Activated CD8-positive, alpha-beta memory T cell treated with anti-CD3 and anti-CD28 coated beads, Interleukin-2, amount 50 U/mL, for 24 hours (primary cell): Measurements from ENCODE around the gene TTLL5.

Experiments
- DNase-seq: peaks from one replicate; pipeline ENCODE4 v3.0.0-alpha.2; 2020; ENCODE audit errors: extremely low read depth

The TTLL5 gene

DNA sequence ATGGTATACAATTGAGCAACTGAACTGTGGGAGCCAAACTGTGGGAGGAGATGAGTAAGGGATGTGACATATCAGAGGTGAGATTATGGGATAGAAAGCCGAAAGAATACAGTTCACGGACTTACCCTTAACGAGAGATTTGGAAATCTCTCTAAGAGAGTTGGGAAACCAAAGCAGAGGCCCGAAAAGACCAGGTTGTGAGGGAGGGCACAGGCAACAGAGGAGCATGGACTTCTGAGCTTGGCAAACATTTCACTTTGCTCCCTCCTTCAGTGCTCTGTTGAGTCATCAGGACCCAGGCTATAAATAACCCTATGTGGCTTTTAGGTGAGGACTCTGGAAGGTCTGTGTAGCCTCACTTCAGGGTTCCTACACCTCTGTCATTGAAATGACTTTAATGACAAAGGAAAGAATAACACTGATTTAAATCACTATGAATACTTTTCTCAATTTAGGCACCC lies 200.1 kb downstream of the TTLL5 start:
- no peak for DNase-seq

DNA sequence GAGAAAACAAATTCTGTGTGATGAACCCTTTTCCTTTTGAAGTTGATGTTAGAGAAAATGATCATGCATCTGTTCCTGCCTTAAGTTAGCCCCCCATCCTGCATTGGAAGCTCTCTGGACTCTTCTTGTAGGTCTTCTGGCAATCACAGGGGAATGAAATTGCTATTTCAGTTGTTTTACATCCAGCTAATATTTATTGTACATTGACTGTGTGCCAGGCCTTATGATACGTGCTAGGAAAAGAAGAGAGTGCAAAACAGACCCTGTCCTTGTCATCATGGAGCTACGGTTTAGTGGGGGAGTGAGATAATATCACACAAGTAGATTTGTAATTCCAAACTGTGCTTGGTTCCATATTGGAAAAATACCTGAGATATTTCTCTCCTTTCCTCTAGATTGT lies 202.2 kb downstream of the TTLL5 start:
- no peak for DNase-seq

- no peak for DNase-seq
Observed at GRCh38 chr14:75864352-75864751, 203.3 kb downstream of the TTLL5 start.

DNA sequence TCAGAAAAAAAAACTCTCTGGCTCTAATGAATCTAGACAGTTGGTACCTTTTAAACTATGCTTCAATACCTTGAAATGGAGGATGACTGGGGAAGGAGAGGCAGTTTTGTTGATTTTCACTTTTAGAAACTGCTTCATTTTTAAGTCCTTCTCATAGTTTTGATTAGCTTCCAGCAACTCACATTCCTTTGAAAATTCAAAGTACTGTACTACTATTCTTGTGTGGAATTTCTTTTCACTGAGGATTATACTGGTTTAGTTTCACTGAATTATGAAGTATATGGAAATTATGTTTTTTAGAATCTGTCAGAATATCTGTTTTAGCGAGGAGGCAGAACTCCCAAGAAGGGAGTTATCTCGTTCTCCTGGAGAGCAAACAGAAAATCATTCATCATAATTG lies 204.5 kb downstream of the TTLL5 start:
- no peak for DNase-seq

- DNase-seq = no peak
Observed at GRCh38 chr14:75866970-75867369, 205.9 kb downstream of the TTLL5 start.

DNA sequence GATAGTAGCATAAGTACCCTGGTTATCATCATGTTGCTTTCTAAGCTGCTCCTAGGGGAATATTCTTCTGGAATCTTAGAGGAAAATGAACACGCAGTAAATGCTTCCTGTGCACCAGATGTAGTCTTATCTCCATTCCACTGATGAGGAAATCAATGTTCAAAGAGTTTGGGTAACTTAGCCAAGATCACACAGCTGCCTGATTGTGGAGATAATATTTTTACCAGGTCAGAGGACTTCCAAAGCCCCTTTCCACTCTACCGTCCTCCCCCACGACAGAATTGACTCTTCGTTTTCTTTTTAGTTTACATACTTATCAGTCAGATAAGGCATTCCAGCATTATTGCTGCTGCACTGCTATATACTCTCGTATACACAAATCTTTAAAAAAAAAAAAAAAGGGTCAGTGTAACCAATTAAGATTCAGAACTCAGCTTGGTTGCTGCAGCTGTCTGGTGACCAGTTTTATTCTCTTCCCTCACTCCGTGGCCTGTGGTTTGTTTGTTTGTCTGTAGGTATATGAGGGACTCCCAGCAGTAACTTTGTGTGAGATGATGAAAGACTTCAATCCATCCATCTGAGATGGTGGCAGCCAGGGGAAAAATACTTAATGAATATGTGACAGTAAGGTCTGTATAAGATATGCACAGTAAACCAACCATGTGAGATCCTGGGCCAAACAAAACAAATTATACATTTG lies 210.3 kb downstream of the TTLL5 start:
- DNase-seq = no peak

DNA sequence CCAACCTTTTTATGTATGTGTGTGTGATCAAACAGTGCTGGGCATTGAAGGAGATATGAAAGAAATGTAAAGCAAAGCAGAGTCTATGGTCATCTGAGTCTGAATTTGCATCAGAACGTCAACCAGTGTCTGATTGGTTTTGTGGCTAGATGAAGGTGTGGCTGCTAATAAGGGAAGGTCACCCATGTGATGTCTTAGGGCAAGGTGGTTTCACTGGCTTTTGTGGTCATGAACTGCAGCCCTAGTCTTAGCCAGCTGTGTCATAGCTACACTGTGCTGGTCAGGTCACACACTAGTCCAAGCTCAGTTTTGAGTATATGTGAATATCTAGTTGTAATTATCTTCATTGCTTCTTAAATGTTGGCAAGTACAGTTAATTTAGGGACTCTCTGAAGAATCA lies 214.9 kb downstream of the TTLL5 start:
- no peak for DNase-seq

DNA sequence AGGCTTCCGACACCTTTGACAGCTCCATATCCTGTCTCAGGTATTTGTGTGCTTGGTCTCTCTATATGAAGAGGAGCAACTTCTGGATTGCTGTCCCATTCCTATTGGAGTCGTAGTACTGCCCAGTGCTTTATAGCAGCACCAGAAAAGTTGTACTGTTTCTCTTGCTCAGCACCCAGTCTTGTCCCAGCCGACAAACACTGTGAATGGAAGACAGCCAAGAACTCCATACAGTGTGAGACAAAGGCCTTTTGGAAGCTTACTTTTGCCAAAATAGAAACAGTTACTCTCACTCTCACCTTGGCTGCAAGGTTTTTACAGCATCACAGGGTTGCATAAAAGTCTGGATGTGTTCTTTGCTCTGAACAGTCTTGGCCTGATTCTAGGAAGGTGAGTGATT lies 215.5 kb downstream of the TTLL5 start:
- DNase-seq = no peak

- no peak for DNase-seq
Observed at GRCh38 chr14:75877292-75877691, 216.2 kb downstream of the TTLL5 start.

DNA sequence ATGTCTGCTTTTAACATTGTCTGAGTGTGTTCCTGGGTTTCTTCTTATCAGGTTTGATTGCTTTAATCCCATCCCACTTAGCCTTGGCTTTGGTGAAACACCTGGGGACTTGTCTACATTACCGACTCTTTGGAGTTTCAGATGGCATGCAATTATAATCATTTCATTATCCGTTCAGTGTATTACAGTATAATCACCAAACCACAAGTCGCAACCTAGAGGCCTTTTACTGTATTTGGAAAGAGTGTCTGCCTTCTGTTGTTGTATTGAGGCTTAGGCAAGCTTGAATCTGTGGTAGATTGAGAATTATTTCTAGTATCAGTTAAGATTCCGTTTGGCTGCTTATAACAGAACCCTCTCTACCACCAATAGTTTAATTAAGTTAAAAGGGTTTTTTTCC lies 216.8 kb downstream of the TTLL5 start:
- no peak for DNase-seq

DNA sequence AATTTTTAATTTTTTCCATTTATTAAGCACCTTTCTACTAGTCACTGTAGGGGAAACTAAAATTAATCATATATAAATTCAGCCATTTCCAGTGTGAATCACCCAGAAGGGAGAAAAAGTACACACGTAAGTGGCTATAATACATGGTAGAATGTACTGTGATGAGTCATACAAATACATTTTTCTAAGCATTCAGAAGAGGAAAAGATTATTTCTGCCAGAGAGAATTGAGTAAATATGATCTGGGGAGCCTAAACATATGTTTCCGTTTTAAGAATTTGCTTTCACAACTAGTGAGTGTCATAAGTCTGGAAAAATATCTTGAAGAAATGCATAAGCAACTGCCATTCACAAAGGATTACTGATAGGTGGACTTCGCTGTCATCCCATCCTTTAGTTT lies 218.0 kb downstream of the TTLL5 start:
- no peak for DNase-seq

DNA sequence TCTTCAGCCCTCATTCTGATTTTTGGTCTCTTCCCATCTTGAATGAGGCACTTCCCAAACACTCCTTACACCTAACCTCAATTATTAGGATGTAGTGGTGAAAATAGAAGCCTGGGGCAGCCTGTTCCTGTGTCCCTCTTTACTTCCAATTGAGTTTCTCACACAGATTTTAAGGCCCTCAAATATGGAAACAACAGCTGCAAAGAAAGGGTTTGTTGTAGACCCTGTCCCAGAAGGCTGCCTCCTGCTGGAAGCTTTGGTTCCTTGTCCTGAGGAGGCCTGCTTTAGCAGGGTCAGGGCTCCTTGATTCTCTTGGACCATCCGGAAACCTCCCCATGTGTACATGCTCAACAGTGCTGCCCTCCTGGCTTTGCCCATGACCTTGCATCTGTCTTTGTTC lies 219.5 kb downstream of the TTLL5 start:
- no peak for DNase-seq

- no peak for DNase-seq
Observed at GRCh38 chr14:75881994-75882393, 220.9 kb downstream of the TTLL5 start.

- DNase-seq = no peak
Observed at GRCh38 chr14:75884198-75884611, 223.2 kb downstream of the TTLL5 start.

- DNase-seq = no peak
Observed at GRCh38 chr14:75885829-75886228, 224.8 kb downstream of the TTLL5 start.

DNA sequence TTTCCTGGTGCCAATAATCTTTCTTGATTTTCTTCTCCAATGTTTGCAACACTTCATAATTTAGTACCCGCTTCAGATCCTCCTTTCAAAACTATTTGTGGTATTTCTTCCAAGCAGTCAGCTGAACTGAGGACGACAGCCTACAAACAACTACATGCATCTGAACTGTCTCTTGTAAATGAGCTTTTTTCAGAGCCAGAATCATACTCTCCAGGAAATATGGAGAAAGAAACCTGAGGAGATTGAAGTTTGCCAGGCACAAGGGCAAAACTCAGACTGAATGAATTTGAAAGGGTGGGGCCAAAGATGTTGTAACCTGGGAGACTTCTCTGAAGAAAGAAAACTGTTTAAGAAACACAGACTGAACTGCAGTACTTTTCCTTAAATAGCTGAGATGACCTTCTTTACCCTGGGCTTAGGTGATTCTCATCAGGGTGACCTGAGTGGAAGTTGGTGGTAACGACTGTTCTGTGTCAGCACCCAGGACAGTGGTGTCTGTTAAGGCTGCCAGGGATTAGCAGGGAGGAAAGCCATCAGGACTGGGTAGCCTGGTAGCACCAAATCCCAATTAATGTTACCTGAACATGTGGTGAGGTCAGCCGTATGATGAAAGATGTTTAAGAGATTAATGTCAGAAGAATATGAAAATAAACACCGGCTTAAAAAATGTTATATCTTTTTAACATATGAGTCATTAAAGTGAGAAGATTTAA lies 225.7 kb downstream of the TTLL5 start:
- no peak for DNase-seq

DNA sequence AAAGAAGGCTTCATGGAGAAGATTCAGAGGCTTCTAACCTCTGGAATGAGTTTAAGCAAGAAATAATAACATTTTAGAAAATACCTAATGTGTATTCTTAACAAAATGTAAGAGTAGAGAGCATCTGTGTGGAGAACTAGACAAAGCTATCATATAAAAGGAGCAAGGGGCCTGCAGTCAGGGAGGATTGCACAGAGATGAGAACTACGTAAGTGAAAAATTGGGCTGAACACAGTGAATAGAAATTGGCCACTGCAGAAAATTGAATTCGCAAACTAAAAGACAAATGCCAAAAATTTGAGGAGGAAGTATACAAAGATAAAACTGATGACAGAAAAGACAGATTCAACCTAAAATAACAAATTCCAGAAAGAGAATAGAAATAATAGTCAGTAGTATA lies 227.9 kb downstream of the TTLL5 start:
- no peak for DNase-seq

GRCh38 chr14:75896341-75896740 lies 235.3 kb downstream of the TTLL5 start:
- DNase-seq = no peak

DNA sequence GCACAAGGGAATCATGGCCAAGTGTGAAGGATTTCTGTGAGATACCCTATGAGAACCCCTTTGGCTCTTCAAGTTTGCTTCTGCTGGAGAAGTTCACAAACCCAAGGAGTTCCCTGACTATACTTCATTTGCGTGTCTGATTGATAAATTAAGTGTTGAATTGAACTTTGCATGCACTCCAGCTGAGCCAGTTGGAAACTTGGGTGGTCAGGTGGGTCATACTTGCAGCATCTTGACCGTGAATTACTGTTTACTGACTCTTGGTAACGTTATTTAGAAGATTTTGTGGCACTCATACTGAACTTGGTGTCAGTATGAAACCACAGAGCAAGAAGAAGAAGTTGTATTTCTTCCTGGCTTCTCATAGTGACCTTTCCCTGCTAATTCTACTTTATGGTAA lies 243.3 kb downstream of the TTLL5 start:
- DNase-seq = no peak

GRCh38 chr14:75905147-75905904 lies 244.3 kb downstream of the TTLL5 start:
- no peak for DNase-seq

- no peak for DNase-seq
Observed at GRCh38 chr14:75906228-75906627, 245.2 kb downstream of the TTLL5 start.

DNA sequence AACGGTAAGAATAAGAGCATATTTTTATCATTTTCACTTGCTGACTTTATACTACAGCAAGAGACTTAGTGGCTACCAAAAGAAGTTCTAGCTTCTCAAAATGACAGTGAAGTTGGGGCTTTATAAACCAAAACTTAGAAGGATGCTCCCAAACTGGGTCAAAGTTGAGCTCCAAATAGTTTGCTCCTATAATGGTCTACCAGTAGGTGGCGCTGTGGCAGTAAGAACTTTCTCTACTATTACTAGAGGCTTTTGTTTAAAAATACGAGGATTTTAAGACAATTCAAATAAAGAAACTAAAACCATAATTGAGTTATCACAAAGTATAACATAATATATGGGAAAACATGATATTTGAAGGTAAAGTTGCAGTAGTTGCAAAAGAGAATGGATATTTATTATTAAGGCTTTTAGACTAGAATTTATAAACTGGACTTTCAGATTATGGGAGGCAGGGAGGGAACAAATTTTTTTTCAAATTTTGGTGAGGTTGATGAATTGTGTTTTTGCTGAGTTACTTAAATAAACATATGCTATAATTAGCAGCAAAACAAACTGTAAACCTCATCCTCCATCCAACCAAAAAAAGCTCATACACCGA lies 245.7 kb downstream of the TTLL5 start:
- DNase-seq = peak; percentile 45
